ENCODE measurements around the gene CAPZA1.
A peak's percentile ranks its signal among the peaks of the same experiment; 100 is the strongest.

The CAPZA1 gene

DNA sequence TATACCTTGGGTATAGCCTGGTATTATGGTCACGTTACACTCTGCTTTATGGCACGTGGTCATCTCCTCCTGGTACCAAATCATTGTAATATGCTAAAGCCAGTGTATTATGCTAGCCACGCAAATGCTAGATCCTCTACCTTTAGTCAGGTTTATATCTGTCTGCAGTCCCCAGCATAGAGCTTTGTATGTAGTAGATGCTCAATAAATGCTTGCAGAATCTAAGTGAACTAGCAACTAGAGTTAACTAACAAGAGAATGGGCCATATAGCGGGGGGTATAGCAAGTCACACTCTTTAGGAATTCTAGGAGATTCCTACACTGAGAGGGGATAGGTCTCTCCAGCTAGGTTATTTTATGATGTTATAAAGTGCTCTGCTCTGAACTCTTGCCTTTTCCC is 57.9 kb downstream of the CAPZA1 start:
- no peak for DNase-seq (ENCODE audit: low spot score)

DNA sequence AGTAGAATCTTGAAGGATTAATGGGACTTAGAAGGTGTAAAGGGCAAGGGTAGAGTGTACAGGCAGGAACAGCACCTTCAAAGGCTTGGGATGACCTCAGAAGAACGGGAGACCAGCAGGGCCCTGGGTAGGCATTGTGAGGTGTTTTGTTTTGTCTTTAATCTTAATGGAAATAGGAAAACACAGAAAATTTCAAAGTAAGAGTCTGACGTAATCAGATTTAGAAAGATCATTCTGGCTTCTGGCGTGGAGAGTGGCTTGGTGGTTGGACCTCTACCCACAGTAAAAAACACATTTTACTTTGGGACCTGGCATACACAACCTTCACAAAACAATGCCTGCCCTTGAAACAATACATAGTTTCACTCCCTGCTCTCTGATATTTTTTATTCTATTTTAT is 59.0 kb downstream of the CAPZA1 start:
- no peak for DNase-seq (ENCODE audit: low spot score)

DNA sequence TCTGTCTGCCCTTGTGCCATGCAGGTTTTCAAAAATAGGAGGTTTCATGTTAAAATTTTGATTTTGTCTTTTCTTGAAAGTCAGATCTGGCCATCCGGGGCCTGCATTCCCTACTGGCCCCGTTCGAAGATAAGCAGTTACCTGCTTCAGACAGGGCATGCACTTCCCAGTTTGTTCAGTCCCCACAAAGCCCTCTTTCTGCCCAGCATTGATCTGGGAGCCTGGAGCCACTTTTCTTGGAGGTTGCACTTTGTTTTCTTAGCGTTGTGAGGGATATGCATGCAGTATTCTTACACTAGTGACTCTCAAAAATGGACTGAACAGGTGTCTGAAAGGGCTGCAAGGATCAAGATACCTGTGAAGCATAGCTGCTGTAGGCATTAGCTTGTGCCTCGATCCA is 66.3 kb downstream of the CAPZA1 start:
- DNase-seq (ENCODE audit: low spot score): no peak

DNA sequence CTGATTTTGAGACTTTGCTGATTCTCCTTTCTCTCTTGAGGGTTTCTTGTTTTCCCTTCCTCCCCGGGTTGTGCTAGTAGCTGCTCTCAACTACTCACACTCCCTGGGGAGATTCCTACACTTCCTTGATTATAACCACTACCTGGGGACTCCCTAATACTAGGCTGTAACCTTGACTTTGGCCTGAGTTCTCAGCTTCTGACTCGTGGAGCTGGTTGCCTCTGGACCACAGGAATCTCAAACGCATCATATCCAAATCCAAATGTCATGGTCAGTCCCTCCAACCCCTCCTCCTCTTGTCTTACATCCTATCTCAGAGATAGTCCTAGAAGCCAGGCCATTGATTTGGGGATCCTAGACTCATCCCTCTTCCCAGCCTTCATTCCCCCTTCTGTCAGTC is 66.8 kb downstream of the CAPZA1 start:
- DNase-seq (ENCODE audit: low spot score): no peak

DNA sequence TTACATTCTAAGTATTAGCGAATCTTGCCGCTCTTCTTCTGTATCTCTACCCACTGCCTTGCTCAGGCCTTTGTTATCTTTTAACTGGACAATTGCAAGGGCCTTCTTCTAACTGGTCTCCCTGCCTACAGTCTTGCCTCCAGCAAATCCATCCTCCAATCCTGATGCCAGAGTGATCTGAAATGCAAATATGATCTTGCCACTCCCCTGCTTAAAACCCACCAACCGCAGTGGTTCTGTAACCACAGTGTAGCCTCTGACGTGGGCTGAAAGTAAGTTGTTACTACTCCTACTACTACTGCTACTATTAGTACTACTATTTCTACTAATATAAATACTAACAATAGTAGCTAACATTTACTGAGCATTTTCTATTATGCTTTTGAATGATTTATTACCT is 67.2 kb downstream of the CAPZA1 start:
- DNase-seq (ENCODE audit: low spot score): no peak

DNA sequence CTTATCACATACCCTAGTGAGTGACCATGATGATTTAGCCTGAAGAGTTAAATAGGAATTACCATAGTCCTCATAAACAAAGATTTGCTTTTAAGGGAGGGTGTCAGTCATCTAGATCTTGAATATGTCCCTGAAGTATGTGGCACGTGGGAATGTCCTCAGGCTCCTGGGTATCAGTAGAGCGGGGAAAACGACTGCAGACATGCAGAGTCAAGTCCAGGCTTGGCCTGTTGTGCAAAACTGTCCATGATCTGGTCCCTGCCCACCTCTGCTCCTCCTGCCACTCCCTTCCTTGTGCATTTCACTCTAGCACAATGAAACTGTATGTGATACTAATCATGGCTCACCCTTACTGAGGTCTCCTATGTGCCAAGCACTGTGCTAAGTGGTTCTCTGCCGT is 67.7 kb downstream of the CAPZA1 start:
- no peak for DNase-seq (ENCODE audit: low spot score)

DNA sequence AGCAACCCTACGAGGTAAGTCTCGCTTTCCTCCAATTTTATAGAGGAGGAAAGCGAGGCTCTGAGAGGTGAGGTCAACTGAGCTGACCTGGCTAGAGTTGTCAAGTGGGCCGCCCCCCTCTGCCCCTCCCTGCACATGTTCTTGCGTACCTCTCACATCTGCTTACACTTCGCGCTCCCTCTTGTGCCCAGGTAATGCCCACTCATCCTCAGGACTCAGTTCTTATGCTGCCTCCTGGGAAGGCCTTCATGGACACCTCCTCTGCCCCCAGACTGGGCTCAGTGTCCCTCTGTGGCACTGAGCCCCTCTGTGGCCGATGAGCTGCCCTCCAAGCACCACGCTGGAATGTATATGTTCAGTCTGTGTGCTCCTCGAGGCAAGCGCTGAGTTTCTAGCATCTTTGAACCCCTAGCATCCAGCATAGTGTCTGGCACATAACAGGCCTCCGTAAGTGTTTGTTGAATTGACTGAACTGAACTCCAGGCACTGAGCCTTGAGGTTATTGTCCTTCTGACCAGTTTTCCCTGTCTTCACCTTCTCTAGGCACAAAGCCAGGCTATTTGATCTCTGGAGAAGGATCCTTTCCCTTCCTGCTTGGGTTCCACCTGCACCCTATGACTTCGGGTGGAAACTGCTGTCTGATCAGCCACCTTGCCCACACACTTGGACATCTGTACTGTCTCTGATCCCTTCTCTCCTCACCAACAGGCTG is 68.3 kb downstream of the CAPZA1 start:
- DNase-seq (ENCODE audit: low spot score): no peak

DNA sequence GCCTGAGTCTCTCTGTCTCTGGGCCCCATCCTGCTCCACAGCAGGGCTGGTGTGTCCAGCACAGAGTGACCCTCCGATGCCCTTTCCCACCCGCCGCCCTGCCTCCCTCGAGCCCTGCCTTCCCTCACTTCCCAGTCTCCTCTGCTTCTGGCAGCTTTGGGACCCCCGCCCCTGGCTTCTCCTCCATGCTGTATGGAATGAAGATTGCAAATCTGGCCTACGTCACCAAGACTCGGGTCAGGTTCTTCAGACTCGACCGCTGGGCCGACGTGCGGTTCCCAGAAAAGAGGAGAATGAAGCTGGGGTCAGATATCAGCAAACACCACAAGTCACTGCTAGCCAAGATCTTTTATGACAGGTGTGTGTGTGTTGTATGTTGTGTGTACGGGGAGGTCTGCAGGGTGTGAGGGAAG is 69.2 kb downstream of the CAPZA1 start:
- no peak for DNase-seq (ENCODE audit: low spot score)

DNA sequence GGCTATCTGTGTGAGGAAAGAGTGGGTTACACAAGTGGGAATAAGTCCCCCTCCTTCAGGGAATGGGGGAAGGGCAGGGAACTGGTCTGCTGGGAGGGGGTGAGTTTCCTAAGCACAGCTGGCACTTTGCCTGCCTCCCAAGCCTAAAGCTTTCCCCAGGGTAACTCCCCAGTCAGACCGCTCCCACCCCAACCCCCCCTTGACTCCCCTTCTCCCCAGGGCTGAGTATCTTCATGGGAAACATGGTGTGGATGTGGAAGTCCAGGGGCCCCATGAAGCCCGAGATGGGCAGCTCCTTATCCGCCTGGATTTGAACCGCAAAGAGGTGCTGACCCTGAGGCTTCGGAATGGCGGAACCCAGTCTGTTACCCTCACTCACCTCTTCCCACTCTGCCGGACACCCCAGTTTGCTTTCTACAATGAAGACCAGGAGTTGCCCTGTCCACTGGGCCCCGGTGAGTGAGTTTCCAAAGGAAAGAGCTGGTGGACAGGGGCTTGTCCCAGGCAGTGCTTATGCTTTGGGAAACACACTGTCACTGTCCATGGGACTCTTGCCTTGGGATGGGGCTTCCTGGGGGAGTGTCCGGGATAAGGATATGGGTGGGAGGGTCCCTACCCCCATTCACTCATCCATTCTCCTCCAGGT is 69.7 kb downstream of the CAPZA1 start:
- no peak for DNase-seq (ENCODE audit: low spot score)

DNA sequence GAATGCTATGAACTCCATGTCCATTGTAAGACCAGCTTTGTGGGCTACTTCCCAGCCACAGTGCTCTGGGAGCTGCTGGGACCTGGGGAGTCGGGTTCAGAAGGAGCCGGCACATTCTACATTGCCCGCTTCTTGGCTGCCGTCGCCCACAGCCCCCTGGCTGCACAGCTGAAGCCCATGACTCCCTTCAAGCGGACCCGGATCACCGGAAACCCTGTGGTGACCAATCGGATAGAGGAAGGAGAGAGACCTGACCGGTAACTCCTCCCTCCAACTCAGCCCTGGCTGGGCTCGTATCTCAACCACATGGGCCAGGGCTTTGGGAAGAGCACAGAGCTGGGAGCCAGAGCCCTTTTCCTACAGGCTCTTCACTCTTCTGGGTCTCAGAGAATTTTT is 70.2 kb downstream of the CAPZA1 start:
- DNase-seq (ENCODE audit: low spot score): no peak

DNA sequence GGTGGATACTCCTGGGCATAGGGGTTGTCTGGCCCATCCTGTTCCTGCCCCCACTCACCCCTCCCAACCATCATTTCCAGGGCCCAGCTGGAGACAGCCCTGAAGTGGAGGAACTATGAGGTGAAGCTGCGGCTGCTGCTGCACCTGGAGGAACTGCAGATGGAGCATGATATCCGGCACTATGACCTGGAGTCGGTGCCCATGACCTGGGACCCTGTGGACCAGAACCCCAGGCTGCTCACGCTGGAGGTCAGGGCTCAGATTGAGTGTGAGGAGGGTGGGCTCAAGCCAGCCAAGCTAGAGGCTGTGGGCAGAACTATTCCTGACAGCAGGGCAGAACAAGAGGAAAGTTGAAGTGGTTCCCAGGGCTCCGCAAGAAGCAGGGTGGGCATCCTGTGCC is 73.0 kb downstream of the CAPZA1 start:
- no peak for DNase-seq (ENCODE audit: low spot score)

DNA sequence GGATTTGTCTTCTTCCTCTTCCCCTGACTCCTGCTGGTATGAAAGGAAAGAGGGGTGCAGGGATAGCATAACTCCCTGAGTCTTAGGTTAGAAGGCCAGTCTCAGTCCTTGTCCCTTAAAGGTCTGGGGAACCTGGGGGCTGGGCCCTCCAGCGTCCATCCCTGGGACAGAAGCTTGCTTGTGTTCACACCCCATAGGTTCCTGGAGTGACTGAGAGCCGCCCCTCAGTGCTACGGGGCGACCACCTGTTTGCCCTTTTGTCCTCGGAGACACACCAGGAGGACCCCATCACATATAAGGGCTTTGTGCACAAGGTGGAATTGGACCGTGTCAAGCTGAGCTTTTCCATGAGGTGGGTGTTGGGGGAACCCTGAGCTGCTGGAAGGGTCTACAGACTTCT is 74.2 kb downstream of the CAPZA1 start:
- DNase-seq (ENCODE audit: low spot score): no peak

DNA sequence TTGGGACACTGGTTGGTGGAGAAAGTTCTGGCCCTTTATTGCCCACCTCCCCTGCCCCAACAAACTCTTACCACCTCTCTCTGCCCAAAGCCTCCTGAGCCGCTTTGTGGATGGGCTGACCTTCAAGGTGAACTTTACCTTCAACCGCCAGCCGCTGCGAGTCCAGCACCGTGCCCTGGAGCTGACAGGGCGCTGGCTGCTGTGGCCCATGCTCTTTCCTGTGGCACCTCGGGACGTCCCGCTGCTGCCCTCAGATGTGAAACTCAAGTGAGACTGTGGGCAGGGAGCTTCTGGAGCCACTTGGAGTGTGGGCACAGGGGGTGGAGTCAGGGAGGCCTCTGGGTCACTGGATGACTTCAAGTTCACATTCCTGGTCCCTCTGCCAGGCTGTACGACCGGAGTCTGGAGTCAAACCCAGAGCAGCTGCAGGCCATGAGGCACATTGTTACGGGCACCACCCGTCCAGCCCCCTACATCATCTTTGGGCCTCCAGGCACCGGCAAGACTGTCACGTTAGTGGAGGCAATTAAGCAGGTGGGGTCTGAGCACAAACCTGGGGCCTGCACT is 74.8 kb downstream of the CAPZA1 start:
- DNase-seq (ENCODE audit: low spot score): no peak

DNA sequence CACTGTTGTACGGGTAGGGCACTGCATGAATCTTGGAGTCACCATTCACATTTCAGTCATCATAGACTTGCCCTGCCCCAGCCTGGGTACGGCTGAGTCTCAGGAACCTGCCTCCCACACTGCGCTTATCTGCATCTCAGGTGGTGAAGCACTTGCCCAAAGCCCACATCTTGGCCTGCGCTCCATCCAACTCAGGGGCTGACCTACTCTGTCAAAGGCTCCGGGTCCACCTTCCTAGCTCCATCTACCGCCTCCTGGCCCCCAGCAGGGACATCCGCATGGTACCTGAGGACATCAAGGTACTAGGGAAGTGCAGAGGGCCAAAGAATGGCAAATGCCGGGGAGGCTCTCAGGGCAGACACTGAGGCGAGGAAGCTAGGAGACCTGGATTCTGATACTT is 75.6 kb downstream of the CAPZA1 start:
- DNase-seq (ENCODE audit: low spot score): no peak

DNA sequence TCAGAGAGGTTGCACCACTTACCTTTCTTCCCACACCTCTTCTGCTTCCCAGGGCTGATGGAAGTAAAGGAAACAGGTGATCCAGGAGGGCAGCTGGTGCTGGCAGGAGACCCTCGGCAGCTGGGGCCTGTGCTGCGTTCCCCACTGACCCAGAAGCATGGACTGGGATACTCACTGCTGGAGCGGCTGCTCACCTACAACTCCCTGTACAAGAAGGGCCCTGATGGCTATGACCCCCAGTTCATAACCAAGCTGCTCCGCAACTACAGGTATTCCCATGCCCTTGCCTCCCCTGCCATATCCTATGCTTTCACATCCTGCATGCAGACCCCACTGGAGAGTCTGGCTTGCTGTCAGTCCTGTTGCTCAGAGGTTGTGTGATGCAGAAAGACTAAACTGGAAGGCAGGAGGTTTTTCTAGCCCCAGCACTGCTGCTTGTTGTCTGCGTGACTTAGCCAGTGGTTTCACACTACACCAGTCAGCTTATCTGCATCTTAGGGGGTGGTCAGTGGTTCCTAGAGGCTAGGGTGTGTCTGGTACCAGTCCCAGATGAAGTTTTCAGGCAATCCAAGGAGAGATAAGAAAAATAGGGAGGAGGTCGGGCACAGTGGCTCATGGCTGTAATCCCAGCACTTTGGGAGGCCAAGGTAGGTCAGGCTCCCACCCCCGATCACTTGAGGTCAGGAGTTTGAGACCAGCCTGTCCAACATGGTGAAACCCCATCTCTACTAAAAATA is 77.1 kb downstream of the CAPZA1 start:
- DNase-seq (ENCODE audit: low spot score): no peak

DNA sequence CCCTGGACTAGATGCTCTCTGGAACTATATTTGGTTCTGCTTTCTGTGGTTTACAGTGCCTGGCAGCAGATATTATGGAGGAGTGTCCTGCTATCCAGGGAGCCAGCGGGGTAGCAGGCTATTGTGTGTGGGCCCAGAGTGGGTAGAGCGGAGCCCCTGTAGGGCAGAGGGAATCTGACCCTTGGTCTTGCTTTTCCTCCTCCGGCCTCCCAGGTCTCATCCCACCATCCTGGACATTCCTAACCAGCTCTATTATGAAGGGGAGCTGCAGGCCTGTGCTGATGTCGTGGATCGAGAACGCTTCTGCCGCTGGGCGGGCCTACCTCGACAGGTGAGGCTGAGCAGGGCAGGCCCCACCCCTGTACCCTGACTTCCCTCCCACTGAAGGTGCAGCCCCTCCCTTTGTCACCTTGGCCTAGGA is 78.2 kb downstream of the CAPZA1 start:
- no peak for DNase-seq (ENCODE audit: low spot score)

DNA sequence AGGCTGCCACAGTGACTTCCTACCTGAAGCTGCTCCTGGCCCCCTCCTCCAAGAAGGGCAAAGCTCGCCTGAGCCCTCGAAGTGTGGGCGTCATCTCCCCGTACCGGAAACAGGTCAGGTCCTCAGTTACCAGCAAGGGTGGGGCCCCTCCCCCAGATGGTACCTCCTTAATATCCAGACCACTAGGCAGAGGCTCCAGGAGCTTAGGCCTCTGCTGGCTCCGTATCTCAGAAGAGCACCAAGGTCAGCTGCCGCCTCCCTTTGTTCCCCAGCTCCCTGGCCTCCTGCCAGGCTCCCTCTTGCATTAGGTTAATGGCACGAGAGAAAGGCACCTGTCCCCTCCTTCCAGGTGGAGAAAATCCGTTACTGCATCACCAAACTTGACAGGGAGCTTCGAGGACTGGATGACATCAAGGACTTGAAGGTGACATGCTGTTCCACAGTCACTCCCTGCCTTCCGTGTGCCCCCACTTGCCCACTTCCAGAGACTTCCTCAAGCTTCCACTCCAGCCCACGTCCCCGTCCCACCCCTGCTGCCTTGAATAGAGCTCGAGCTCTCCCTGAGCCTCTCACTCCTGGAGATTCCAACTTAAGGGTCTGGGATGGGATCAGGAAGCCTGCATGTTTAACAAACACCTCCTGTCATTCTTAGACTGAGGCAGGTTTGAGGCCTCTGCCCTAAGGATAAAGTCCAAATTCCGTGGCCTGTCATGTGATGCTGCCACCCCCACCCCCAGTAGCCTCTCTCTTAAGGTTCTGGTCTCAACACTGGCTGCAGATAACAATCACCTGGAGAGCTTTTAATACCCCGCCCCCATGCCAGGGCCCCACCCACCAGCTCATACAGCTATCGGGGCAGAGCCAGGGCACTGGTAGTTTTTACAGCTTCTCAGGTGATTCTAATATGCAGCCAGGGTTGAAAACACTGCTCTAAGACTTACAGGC is 79.0 kb downstream of the CAPZA1 start:
- no peak for DNase-seq (ENCODE audit: low spot score)

DNA sequence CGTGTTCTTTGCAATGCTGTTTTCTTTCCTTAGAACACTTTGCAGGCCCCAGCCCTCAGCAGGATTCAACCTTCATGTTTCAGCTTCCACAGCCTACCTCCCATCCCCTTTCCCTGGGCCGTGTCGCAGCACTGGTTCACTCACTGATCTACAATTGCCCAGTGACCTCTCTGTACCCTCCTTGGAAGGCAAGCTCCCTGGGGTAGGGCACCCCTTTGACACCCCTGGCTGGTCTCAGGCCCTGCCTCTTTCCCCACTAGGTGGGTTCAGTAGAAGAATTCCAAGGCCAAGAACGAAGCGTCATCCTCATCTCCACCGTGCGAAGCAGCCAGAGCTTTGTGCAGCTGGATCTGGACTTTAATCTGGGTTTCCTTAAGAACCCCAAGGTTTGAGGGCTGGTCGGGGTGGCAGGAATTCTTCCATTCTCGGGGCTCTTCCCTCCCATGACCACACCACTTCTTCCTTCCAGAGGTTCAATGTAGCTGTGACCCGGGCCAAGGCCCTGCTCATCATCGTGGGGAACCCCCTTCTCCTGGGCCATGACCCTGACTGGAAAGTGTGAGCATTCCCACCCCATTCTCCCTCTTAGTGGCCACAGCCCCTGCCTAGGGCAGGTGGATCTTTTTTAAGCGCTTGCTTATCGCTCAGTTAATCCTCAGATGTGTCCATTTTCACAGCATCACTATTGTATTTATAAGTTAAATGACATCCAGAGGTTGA is 80.0 kb downstream of the CAPZA1 start:
- DNase-seq (ENCODE audit: low spot score): no peak

DNA sequence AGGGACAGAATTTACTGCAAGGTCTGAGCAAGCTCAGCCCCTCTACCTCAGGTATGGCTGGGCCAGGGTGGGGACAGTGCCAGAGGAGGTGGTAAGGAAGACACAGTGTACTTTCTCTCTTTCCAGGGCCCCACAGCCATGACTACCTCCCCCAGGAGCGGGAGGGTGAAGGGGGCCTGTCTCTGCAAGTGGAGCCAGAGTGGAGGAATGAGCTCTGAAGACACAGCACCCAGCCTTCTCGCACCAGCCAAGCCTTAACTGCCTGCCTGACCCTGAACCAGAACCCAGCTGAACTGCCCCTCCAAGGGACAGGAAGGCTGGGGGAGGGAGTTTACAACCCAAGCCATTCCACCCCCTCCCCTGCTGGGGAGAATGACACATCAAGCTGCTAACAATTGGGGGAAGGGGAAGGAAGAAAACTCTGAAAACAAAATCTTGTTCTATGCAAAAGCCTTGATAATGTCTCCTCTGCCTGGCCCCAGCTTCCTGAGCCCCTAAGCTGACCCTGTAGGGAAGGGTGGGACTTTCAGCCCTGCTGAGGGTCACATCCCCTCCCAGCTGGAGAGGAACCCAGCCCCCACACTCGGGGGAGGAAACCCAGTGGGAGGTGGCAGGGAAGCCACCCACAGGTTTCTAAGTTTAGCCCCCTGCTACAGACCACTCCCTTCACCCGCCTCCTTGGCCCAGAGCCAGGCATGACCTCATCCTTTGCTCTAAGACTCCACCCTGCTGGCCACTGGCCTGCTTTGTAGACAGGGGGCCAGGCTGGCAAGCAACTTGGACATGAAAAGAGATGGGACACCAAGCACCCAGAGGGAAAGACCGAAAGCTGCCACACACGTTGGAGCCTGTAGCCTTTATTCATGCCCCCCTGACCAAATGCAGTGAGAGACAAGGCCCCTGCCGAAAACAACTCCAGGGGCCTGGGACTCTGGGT is 80.9 kb downstream of the CAPZA1 start:
- peak; percentile 65 for DNase-seq (ENCODE audit: low spot score)

Measured in COLO829 (cell line).